HL-60 (cell line): ENCODE data around the gene U2AF1L4.
A peak's percentile ranks its signal among the peaks of the same experiment; 100 is the strongest.

Experiments used
- DNase-seq, 2 experiments: peaks; one replicate each; pipeline ENCODE4 v3.0.0-alpha.2; 2010 to 2020; ENCODE audit warnings: low read depth in 1 of 2, low spot score in 1 of 2
- H3K27ac ChIP-seq: fragments of 250-450 bp; sonication (Bioruptor Pico); replicated peaks from 2 replicates; pipeline ENCODE4 v1.5.1; 2020; ENCODE audit warnings: mild to moderate bottlenecking, moderate library complexity
- H3K27me3 ChIP-seq: fragments of 250-450 bp; sonication (Bioruptor Pico); 2 replicates; pipeline ENCODE4 v1.5.1; 2021; ENCODE audit warnings: mild to moderate bottlenecking, moderate library complexity; ENCODE audit not compliant: insufficient read depth, poor library complexity, severe bottlenecking
- H3K4me3 ChIP-seq: replicated peaks from 2 replicates; pipeline ENCODE4 v1.5.1; 2011; ENCODE audit warnings: mild to moderate bottlenecking, control low read depth, low read length; ENCODE audit not compliant: insufficient read depth
- GABPA ChIP-seq: IDR thresholded peaks from 2 replicates; pipeline ENCODE4 v1.6.1; 2012; ENCODE audit warnings: low read depth
- POLR2AphosphoS5 ChIP-seq: IDR thresholded peaks from 2 replicates; pipeline ENCODE4 v1.6.1; 2012; ENCODE audit warnings: low read depth
- SPI1 ChIP-seq: IDR thresholded peaks from 2 replicates; pipeline ENCODE4 v1.6.1; 2012; ENCODE audit warnings: low read depth, mild to moderate bottlenecking, borderline replicate concordance
- TF ChIP-seq, protein P1 (sequence below): IDR thresholded peaks from one replicate; pipeline ENCODE4 v1.5.1; 2011; ENCODE audit warnings: low read length, control low read depth, inconsistent platforms; ENCODE audit not compliant: insufficient read depth
- TF ChIP-seq, protein P2 (sequence below): IDR thresholded peaks from 2 replicates; pipeline ENCODE4 v1.6.1; 2012; ENCODE audit warnings: low read depth; ENCODE audit not compliant: insufficient replicate concordance

Gene U2AF1L4

DNA sequence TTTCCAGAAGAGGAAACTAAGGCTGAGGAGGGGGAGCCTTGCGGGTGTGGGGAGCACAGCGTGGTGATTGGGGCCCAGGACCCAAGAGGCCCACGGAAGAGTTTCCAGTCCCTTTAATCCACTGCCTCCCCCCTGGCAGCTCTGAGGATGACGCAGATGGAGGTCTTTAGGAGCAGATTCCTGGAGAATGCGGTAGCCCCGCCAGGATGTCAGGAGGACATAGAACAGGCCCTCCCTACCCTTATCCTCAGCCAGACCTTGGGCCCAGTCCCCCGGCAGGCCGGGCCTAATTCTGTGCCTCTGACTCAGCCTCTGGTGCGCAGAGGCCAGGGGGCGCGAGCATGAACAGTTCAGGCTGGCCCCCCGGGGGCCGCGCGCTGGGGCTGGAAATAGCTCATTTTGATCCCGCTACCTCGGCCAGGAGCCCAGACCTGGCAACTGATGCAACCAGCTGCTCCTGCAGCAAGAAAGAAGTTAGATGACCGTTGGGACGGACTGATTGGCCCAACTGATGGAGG, 12.1 kb upstream of the U2AF1L4 start:
- TF ChIP-seq SPI1 (no peak), POLR2AphosphoS5 (no peak), GABPA (no peak)
- TF ChIP-seq, protein P1, sequence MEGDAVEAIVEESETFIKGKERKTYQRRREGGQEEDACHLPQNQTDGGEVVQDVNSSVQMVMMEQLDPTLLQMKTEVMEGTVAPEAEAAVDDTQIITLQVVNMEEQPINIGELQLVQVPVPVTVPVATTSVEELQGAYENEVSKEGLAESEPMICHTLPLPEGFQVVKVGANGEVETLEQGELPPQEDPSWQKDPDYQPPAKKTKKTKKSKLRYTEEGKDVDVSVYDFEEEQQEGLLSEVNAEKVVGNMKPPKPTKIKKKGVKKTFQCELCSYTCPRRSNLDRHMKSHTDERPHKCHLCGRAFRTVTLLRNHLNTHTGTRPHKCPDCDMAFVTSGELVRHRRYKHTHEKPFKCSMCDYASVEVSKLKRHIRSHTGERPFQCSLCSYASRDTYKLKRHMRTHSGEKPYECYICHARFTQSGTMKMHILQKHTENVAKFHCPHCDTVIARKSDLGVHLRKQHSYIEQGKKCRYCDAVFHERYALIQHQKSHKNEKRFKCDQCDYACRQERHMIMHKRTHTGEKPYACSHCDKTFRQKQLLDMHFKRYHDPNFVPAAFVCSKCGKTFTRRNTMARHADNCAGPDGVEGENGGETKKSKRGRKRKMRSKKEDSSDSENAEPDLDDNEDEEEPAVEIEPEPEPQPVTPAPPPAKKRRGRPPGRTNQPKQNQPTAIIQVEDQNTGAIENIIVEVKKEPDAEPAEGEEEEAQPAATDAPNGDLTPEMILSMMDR: no peak
- TF ChIP-seq, protein P2, sequence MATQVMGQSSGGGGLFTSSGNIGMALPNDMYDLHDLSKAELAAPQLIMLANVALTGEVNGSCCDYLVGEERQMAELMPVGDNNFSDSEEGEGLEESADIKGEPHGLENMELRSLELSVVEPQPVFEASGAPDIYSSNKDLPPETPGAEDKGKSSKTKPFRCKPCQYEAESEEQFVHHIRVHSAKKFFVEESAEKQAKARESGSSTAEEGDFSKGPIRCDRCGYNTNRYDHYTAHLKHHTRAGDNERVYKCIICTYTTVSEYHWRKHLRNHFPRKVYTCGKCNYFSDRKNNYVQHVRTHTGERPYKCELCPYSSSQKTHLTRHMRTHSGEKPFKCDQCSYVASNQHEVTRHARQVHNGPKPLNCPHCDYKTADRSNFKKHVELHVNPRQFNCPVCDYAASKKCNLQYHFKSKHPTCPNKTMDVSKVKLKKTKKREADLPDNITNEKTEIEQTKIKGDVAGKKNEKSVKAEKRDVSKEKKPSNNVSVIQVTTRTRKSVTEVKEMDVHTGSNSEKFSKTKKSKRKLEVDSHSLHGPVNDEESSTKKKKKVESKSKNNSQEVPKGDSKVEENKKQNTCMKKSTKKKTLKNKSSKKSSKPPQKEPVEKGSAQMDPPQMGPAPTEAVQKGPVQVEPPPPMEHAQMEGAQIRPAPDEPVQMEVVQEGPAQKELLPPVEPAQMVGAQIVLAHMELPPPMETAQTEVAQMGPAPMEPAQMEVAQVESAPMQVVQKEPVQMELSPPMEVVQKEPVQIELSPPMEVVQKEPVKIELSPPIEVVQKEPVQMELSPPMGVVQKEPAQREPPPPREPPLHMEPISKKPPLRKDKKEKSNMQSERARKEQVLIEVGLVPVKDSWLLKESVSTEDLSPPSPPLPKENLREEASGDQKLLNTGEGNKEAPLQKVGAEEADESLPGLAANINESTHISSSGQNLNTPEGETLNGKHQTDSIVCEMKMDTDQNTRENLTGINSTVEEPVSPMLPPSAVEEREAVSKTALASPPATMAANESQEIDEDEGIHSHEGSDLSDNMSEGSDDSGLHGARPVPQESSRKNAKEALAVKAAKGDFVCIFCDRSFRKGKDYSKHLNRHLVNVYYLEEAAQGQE: no peak
- Histone ChIP-seq H3K27me3 (no peaks in the 10 kb centered on the region), H3K4me3 (peak overlapping the region; percentile 48), H3K27ac (peak overlapping the region; percentile 96)
- DNase-seq: no peak

DNA sequence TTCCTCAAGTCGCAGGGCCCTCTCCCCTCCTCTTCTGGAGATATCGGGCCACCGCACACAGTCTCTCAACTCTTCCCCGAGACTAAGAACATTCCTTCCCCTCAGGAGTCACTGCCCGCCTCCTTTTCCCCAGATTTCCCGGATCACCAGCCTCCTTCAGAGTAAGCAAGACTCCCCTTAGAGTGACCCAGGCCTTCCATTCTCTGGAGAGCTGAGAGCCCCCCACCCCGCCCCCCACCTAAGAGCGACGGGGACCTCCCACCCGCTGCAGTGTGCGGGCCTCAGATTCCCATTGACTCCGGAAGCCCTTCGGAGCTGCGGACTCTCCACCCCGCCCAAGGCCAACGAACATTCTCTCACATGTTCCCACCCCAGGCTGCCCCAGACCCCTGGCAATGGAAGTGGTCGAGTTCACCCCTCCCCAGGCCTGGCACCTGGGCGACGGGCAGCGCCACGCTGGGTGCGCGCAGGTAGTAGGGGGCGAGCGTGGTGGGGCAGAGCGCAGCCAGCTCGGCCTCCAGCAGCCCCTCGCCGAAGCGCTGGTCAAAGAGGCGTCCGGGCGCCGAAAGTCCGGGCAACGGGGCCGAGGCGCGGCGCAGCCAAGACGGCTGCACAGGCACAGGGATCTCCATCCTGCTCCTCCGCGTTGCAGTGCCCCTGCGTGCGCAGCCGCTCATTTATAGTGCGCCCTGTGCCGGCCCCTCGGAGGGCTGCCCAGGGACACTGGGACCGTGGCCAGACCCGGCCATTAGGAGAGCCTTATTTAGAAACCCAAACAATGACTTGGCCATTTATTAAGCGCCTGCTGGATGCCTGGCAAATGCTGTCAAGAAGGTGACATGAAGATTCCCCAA, 11.4 kb upstream of the U2AF1L4 start, which contains the start of gene HSPB6:
Gene HSPB6, minus strand, starts transcription at position 653 of the 854 bp plus-strand sequence. Its CDS starts 21 bp downstream, at position 632.
- H3K4me3 ChIP-seq: peak within 1 kb of the TSS; percentile 48
- TF ChIP-seq GABPA: no peak
- H3K27me3 ChIP-seq: no peaks in the 10 kb centered on the region
- peak within 1 kb of the TSS; percentile 96 for H3K27ac ChIP-seq
- no peak for DNase-seq

DNA sequence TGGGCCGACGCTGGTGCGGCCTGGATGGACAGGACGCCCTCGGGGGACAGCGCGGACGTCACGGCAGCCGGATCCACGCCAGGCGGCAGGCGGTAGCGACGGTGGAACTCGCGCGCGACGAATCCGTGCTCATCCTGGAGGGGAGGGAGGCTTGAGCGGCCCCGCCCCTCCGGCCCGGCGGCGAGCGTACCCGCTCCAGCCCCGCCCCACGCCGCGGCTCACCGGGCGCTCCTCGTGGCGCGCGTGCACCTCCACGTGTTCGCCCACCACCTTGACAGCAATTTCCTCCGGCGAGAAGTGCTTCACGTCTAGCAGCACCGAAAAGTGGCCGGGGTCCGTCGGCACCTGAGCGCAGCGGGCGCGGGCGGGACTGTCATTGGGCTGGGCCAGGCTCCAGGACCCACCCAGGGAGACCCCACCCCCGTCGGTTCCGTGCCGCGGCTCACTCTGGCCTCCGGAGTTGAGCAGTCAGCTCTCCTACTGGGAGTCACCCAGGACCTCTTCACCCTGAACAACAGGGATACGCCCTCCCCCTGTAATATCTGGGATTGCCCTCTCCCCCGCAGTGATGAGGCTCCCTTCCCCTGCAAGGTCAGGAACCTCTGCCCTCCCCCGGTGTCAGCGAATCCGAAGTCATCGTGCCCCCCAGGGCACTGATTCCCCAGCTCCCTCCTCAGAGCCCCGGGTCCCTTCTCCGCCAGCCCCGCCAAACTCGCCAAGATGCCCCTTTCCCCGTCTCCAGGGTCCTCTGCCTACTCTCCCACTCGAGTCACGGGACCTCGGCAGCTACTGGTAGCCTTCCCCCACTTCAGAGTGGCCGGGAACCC, 10.5 kb upstream of the U2AF1L4 start:
- Histone ChIP-seq H3K4me3 (no peak overlapping the region), H3K27ac (no peak overlapping the region), H3K27me3 (no peaks in the 10 kb centered on the region)
- TF ChIP-seq, protein P1: no peak
- TF ChIP-seq POLR2AphosphoS5 (no peak), SPI1 (no peak), GABPA (no peak)
- TF ChIP-seq, protein P2: no peak
- DNase-seq: no peak

DNA sequence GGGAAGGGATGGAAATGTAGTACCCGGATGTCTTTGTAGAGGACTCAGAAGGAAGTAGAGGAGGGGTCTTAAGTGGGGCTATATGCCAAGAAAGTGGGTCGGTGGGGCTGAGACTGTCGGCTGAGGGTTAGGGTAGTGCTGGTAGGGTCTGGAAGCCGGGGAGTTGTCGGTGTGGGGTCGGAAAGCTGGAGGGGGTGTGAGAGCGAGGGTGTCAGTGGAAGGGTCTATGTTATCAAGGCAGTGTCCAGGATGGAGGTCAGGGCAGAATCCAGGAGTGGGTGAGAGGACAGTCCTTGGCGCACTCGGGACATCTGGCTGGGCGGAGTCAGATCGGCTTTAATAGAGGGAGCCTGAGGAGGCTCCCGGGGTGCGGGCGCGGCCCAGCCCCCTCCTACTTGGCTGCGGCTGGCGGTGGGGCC, 9.9 kb upstream of the U2AF1L4 start:
- Histone ChIP-seq H3K27me3 (no peaks in the 10 kb centered on the region), H3K4me3 (no peak overlapping the region), H3K27ac (no peak overlapping the region)
- DNase-seq: no peak
- TF ChIP-seq GABPA (no peak), POLR2AphosphoS5 (no peak), SPI1 (no peak)
- TF ChIP-seq, protein P2: no peak
- TF ChIP-seq, protein P1: no peak
